Caco-2 (cell line): Measurements from ENCODE around the gene OAS1. TPM values are rescaled to one million over a fixed set of nuclear protein-coding genes. Genes with fewer than 3 reads are reported as not detected.

ENCODE experiments used
- BruUV-seq: library from RNA; stranded (reverse); fragments of 400-500 nt; replicated peaks from 2 replicates; lab custom pipeline; 2021; lab: Mats Ljungman, UMichigan
- CTCF ChIA-PET: fragments of 300-600 bp; sonication (Branson Sonifier 250); formaldehyde crosslinking; loops from one replicate; lab custom pipeline; 2022; ENCODE audit warnings: antibody characterized with exemption; lab: Charles Lee
- POLR2A ChIA-PET: fragments of 300-600 bp; sonication (Branson Sonifier 250); formaldehyde crosslinking; loops from one replicate; lab custom pipeline; 2022; ENCODE audit warnings: antibody characterized with exemption; lab: Charles Lee
- DNase-seq, 2 experiments: peaks; one replicate each; pipeline versions ENCODE4 v3.0.0 to v3.0.0-alpha.2; 2020 to 2022
- H3K27me3 ChIP-seq: replicated peaks from 2 replicates; pipeline ENCODE4 v1.6.0; 2011; ENCODE audit warnings: low read length; ENCODE audit not compliant: control insufficient read depth, insufficient read depth
- H3K36me3 ChIP-seq: 2 replicates; pipeline ENCODE4 v1.5.1; 2011; ENCODE audit warnings: low read length; ENCODE audit not compliant: control insufficient read depth, insufficient read depth
- H3K4me1 ChIP-seq: fragments of 250-450 bp; sonication (Bioruptor Pico); 2 replicates; pipeline ENCODE4 v1.5.1; 2020; ENCODE audit warnings: mild to moderate bottlenecking
- H3K4me3 ChIP-seq: 2 replicates; pipeline ENCODE4 v1.5.1; 2011; ENCODE audit warnings: low read depth, mild to moderate bottlenecking, control low read depth, low read length
- H3K9me3 ChIP-seq: fragments of 250-450 bp; sonication (Bioruptor Pico); 2 replicates; pipeline ENCODE4 v1.5.1; 2020; ENCODE audit warnings: mild to moderate bottlenecking, moderate library complexity
- H3K27ac Mint-ChIP-seq: one replicate; pipeline ENCODE4 v1.8.0; 2022; ENCODE audit warnings: mixed read lengths; ENCODE audit not compliant: unreplicated experiment
- H3K27me3 Mint-ChIP-seq: one replicate; pipeline ENCODE4 v1.8.0; 2022; ENCODE audit warnings: mixed read lengths; ENCODE audit not compliant: insufficient read depth, unreplicated experiment
- H3K36me3 Mint-ChIP-seq: one replicate; pipeline ENCODE4 v1.8.0; 2022; ENCODE audit warnings: mild to moderate bottlenecking, mixed read lengths; ENCODE audit not compliant: insufficient read depth, unreplicated experiment
- H3K4me1 Mint-ChIP-seq: one replicate; pipeline ENCODE4 v1.8.0; 2022; ENCODE audit warnings: low read depth, mixed read lengths; ENCODE audit not compliant: unreplicated experiment
- H3K4me3 Mint-ChIP-seq: one replicate; pipeline ENCODE4 v1.8.0; 2022; ENCODE audit warnings: mild to moderate bottlenecking, moderate library complexity, mixed read lengths; ENCODE audit not compliant: unreplicated experiment
- H3K9me3 Mint-ChIP-seq: one replicate; pipeline ENCODE4 v1.8.0; 2022; ENCODE audit warnings: mixed read lengths; ENCODE audit not compliant: unreplicated experiment
- CTCF ChIP-seq, 2 experiments: fragments of 200-600 bp in 1 of 2; IDR thresholded peaks; 1 replicate in 1 of 2; 2 replicates in 1 of 2; pipeline versions ENCODE4 v1.5.1 to v1.8.0; 2011 to 2022; ENCODE audit warnings: antibody characterized with exemption in 1 of 2, control low read depth in 1 of 2, inconsistent platforms in 1 of 2, low read depth in 1 of 2, low read length in 1 of 2, mild to moderate bottlenecking in 1 of 2, moderate library complexity in 1 of 2; ENCODE audit not compliant: insufficient read depth in 1 of 2, severe bottlenecking in 1 of 2, unreplicated experiment in 1 of 2
- intact Hi-C: fragments of 100-400 bp; cut with micrococcal nuclease; formaldehyde crosslinking; loops from one replicate; pipeline ENCODE4 v1.10.0; 2022; ENCODE audit not compliant: unreplicated experiment
- total RNA-seq: library from RNA; stranded (reverse); gene quantifications from 2 replicates; pipeline ENCODE4 v1.2.3, GENCODE V29; 2022

Gene OAS1
- total RNA-seq, 1 experiment from 2014 or later, result 14.2 TPM

- no peaks in the 10 kb centered on the region for H3K36me3 ChIP-seq
- Mint-ChIP-seq H3K27ac (no peak overlapping the region), H3K36me3 (no peaks in the 10 kb centered on the region), H3K9me3 (peaks cover 23% of the 10 kb centered on the region), H3K4me1 (no peaks in the 10 kb centered on the region), H3K4me3 (no peak overlapping the region), H3K27me3 (no peaks in the 10 kb centered on the region)
- POLR2A ChIA-PET, result no interaction called here
- no peaks in the 10 kb centered on the region for H3K9me3 ChIP-seq
- H3K4me3 ChIP-seq, result no peak overlapping the region
- intact Hi-C loops, result no loop called here
- no peaks in the 10 kb centered on the region for H3K4me1 ChIP-seq
- no peaks in the 10 kb centered on the region for H3K27me3 ChIP-seq
- BruUV-seq, result no TSS peak
- TF ChIP-seq CTCF (IDR thresholded peaks at IDR 0.05; ENCODE audit: insufficient read depth in 1 of 2, low read depth in 1 of 2, low read length in 1 of 2, severe bottlenecking in 1 of 2, unreplicated experiment in 1 of 2), result no peak
- DNase-seq, result no peak
- CTCF ChIA-PET, result no interaction called here
Measured at GRCh38 chr12:112961074-112961473, 54.3 kb downstream of the OAS1 start.

GRCh38 chr12:112961536-112961935 lies 54.8 kb downstream of the OAS1 start:
- no peaks in the 10 kb centered on the region for H3K27me3 Mint-ChIP-seq
- H3K4me3 ChIP-seq, result no peak overlapping the region
- H3K4me3 Mint-ChIP-seq, result no peak overlapping the region
- no peaks in the 10 kb centered on the region for H3K36me3 ChIP-seq
- ChIA-PET CTCF (no interaction called here), POLR2A (no interaction called here)
- H3K4me1 ChIP-seq, result no peaks in the 10 kb centered on the region
- H3K9me3 Mint-ChIP-seq, result peaks cover 23% of the 10 kb centered on the region
- intact Hi-C loops, result no loop called here
- TF ChIP-seq CTCF (IDR thresholded peaks at IDR 0.05; ENCODE audit: insufficient read depth in 1 of 2, low read depth in 1 of 2, low read length in 1 of 2, severe bottlenecking in 1 of 2, unreplicated experiment in 1 of 2), result no peak
- no TSS peak for BruUV-seq
- DNase-seq, result no peak
- H3K27me3 ChIP-seq, result no peaks in the 10 kb centered on the region
- no peak overlapping the region for H3K27ac Mint-ChIP-seq
- no peaks in the 10 kb centered on the region for H3K9me3 ChIP-seq
- H3K36me3 Mint-ChIP-seq, result no peaks in the 10 kb centered on the region
- H3K4me1 Mint-ChIP-seq, result no peaks in the 10 kb centered on the region

- Mint-ChIP-seq H3K9me3 (peaks cover 19% of the 10 kb centered on the region), H3K27me3 (no peaks in the 10 kb centered on the region), H3K27ac (no peak overlapping the region), H3K4me3 (no peak overlapping the region), H3K36me3 (no peaks in the 10 kb centered on the region), H3K4me1 (no peaks in the 10 kb centered on the region)
- BruUV-seq, result no TSS peak
- Histone ChIP-seq H3K9me3 (no peaks in the 10 kb centered on the region), H3K4me3 (no peak overlapping the region), H3K4me1 (no peaks in the 10 kb centered on the region), H3K36me3 (no peaks in the 10 kb centered on the region), H3K27me3 (no peaks in the 10 kb centered on the region)
- no peak for DNase-seq
- TF ChIP-seq CTCF (IDR thresholded peaks at IDR 0.05; ENCODE audit: insufficient read depth in 1 of 2, low read depth in 1 of 2, low read length in 1 of 2, severe bottlenecking in 1 of 2, unreplicated experiment in 1 of 2), result no peak
- ChIA-PET CTCF (no interaction called here), POLR2A (no interaction called here)
- intact Hi-C loops, result no loop called here
Measured at GRCh38 chr12:112962561-112962960, 55.8 kb downstream of the OAS1 start.
